Endothelial cell of umbilical vein (primary cell): ENCODE data around the gene TRIM29.

Experiments used
- CTCF ChIP-seq, 2 donors: IDR thresholded peaks; 1 replicate in 1 of 2; 2 replicates in 1 of 2; pipeline ENCODE4 v1.5.1; 2011; ENCODE audit warnings: low read length in 2 of 2, mild to moderate bottlenecking in 2 of 2, moderate library complexity in 2 of 2, control low read depth in 1 of 2, inconsistent platforms in 1 of 2, low read depth in 1 of 2; ENCODE audit not compliant: insufficient read depth in 1 of 2; ENCODE audit errors: extremely low read depth in 1 of 2
- EZH2 ChIP-seq: IDR thresholded peaks from 2 replicates; pipeline ENCODE4 v1.6.1; 2012; ENCODE audit warnings: borderline replicate concordance, low read depth, mild to moderate bottlenecking, moderate library complexity, low read length, inconsistent platforms; ENCODE audit not compliant: severe bottlenecking
- MYC ChIP-seq: IDR thresholded peaks from one replicate; pipeline ENCODE4 v1.6.1; 2011; ENCODE audit warnings: mild to moderate bottlenecking, low read depth, low read length

- no peak for TF ChIP-seq EZH2
- TF ChIP-seq CTCF (IDR thresholded peaks at IDR 0.05; ENCODE audit: extremely low read depth in 1 of 2, insufficient read depth in 1 of 2, low read depth in 1 of 2, low read length in 2 of 2): no peak
- TF ChIP-seq MYC: no peak
These were observed 18.8 kb downstream of the TRIM29 start for GRCh38 chr11:120119121-120119520.
